Measurements from ENCODE around the gene ZNF311. TPM values are rescaled to one million over a fixed set of nuclear protein-coding genes. Genes with fewer than 3 reads are reported as not detected.
A peak's percentile ranks its signal among the peaks of the same experiment; 100 is the strongest.

ZNF311 gene
- total and polyA plus RNA-seq, 2 of the 13 experiments (the other 11 are each of a cell fraction or from before 2014, with no cell fraction given): not detected

DNA sequence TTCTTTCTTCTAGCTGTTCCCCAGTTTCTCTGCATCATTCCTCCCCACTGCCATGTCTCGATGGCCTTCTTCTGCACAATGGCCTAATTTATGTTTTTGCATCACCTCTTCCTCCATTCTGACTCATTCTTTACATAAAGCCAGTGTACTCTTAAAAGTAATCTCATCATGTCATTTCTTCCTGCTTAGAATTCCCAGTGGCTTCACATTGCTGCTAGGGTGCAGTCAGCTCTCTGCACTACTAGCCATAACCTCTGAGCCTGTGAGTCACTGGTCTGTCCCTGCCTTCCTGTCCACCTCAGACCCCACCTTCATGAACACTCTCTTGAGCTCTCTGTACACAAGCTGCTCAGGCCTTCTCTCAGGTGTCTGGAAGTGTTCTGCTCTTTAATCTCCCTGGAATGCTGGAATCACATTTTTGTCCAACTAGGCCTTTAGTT, 57.3 kb downstream of the ZNF311 start (continued):
- TF ChIP-seq, protein P1, sequence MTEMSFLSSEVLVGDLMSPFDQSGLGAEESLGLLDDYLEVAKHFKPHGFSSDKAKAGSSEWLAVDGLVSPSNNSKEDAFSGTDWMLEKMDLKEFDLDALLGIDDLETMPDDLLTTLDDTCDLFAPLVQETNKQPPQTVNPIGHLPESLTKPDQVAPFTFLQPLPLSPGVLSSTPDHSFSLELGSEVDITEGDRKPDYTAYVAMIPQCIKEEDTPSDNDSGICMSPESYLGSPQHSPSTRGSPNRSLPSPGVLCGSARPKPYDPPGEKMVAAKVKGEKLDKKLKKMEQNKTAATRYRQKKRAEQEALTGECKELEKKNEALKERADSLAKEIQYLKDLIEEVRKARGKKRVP (CRISPR knock-in tag; IDR thresholded peaks at IDR 0.05): peak in 1 of 2 experiments; percentile 81; a peak in 2 of 4 replicates
- no peak for TF ChIP-seq ZNF207 (IDR thresholded peaks at IDR 0.05; ENCODE audit: borderline replicate concordance)
- TF ChIP-seq, protein P2, sequence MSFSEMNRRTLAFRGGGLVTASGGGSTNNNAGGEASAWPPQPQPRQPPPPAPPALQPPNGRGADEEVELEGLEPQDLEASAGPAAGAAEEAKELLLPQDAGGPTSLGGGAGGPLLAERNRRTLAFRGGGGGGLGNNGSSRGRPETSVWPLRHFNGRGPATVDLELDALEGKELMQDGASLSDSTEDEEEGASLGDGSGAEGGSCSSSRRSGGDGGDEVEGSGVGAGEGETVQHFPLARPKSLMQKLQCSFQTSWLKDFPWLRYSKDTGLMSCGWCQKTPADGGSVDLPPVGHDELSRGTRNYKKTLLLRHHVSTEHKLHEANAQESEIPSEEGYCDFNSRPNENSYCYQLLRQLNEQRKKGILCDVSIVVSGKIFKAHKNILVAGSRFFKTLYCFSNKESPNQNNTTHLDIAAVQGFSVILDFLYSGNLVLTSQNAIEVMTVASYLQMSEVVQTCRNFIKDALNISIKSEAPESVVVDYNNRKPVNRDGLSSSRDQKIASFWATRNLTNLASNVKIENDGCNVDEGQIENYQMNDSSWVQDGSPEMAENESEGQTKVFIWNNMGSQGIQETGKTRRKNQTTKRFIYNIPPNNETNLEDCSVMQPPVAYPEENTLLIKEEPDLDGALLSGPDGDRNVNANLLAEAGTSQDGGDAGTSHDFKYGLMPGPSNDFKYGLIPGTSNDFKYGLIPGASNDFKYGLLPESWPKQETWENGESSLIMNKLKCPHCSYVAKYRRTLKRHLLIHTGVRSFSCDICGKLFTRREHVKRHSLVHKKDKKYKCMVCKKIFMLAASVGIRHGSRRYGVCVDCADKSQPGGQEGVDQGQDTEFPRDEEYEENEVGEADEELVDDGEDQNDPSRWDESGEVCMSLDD (CRISPR knock-in tag; IDR thresholded peaks at IDR 0.05; ENCODE audit: borderline replicate concordance): no peak
- TF ChIP-seq, protein P3, sequence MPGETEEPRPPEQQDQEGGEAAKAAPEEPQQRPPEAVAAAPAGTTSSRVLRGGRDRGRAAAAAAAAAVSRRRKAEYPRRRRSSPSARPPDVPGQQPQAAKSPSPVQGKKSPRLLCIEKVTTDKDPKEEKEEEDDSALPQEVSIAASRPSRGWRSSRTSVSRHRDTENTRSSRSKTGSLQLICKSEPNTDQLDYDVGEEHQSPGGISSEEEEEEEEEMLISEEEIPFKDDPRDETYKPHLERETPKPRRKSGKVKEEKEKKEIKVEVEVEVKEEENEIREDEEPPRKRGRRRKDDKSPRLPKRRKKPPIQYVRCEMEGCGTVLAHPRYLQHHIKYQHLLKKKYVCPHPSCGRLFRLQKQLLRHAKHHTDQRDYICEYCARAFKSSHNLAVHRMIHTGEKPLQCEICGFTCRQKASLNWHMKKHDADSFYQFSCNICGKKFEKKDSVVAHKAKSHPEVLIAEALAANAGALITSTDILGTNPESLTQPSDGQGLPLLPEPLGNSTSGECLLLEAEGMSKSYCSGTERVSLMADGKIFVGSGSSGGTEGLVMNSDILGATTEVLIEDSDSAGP (CRISPR knock-in tag; IDR thresholded peaks at IDR 0.05; ENCODE audit: borderline replicate concordance): no peak
- TF ChIP-seq, protein P4, sequence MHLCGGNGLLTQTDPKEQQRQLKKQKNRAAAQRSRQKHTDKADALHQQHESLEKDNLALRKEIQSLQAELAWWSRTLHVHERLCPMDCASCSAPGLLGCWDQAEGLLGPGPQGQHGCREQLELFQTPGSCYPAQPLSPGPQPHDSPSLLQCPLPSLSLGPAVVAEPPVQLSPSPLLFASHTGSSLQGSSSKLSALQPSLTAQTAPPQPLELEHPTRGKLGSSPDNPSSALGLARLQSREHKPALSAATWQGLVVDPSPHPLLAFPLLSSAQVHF (CRISPR knock-in tag; IDR thresholded peaks at IDR 0.05): no peak
- no peak for TF ChIP-seq SRY (CRISPR knock-in tag; IDR thresholded peaks at IDR 0.05)
- TF ChIP-seq ZNF44 (CRISPR knock-in tag; IDR thresholded peaks at IDR 0.05): no peak
- TF ChIP-seq SMAD1 (CRISPR knock-in tag; IDR thresholded peaks at IDR 0.05; ENCODE audit: borderline replicate concordance, low read depth): no peak
- TF ChIP-seq, protein P5, sequence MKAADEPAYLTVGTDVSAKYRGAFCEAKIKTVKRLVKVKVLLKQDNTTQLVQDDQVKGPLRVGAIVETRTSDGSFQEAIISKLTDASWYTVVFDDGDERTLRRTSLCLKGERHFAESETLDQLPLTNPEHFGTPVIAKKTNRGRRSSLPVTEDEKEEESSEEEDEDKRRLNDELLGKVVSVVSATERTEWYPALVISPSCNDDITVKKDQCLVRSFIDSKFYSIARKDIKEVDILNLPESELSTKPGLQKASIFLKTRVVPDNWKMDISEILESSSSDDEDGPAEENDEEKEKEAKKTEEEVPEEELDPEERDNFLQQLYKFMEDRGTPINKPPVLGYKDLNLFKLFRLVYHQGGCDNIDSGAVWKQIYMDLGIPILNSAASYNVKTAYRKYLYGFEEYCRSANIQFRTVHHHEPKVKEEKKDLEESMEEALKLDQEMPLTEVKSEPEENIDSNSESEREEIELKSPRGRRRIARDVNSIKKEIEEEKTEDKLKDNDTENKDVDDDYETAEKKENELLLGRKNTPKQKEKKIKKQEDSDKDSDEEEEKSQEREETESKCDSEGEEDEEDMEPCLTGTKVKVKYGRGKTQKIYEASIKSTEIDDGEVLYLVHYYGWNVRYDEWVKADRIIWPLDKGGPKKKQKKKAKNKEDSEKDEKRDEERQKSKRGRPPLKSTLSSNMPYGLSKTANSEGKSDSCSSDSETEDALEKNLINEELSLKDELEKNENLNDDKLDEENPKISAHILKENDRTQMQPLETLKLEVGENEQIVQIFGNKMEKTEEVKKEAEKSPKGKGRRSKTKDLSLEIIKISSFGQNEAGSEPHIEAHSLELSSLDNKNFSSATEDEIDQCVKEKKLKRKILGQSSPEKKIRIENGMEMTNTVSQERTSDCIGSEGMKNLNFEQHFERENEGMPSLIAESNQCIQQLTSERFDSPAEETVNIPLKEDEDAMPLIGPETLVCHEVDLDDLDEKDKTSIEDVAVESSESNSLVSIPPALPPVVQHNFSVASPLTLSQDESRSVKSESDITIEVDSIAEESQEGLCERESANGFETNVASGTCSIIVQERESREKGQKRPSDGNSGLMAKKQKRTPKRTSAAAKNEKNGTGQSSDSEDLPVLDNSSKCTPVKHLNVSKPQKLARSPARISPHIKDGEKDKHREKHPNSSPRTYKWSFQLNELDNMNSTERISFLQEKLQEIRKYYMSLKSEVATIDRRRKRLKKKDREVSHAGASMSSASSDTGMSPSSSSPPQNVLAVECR (CRISPR knock-in tag; IDR thresholded peaks at IDR 0.05; ENCODE audit: borderline replicate concordance): no peak
- TF ChIP-seq ZNF264 (CRISPR knock-in tag; IDR thresholded peaks at IDR 0.05): 0 out of 2 replicates have a peak, but pooled peaks have one; percentile 17
- TF ChIP-seq HMG20B (CRISPR knock-in tag; conservative IDR thresholded peaks at IDR 0.05): no peak
- no peak for TF ChIP-seq SMARCE1 (IDR thresholded peaks at IDR 0.05; ENCODE audit: borderline replicate concordance)
- TF ChIP-seq ZNF777 (CRISPR knock-in tag; IDR thresholded peaks at IDR 0.05): no peak
- TF ChIP-seq, protein P6, sequence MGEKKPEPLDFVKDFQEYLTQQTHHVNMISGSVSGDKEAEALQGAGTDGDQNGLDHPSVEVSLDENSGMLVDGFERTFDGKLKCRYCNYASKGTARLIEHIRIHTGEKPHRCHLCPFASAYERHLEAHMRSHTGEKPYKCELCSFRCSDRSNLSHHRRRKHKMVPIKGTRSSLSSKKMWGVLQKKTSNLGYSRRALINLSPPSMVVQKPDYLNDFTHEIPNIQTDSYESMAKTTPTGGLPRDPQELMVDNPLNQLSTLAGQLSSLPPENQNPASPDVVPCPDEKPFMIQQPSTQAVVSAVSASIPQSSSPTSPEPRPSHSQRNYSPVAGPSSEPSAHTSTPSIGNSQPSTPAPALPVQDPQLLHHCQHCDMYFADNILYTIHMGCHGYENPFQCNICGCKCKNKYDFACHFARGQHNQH (CRISPR knock-in tag; IDR thresholded peaks at IDR 0.05): 0 out of 2 replicates have a peak, but pooled peaks have one; percentile 37
- no peak for TF ChIP-seq ZNF367 (CRISPR knock-in tag; IDR thresholded peaks at IDR 0.05; ENCODE audit: borderline replicate concordance)
